Measurements from ENCODE around the gene PLK1.
"Not testable (repeated sequence)": the region's sequence is repeated elsewhere in the genome, so short reads cannot be mapped to it uniquely, and the experiment has no call there.

PLK1 gene

GRCh38 chr16:23712976-23713375 lies 34.3 kb downstream of the PLK1 start, which contains the start of gene ERN2:
ERN2 (minus strand) TSS chr16:23713222; CDS start chr16:23713187, 35 bp downstream.
- no peak for DNase-seq

- no peak for DNase-seq
Observed at GRCh38 chr16:23716484-23716883, 37.8 kb downstream of the PLK1 start.

DNA sequence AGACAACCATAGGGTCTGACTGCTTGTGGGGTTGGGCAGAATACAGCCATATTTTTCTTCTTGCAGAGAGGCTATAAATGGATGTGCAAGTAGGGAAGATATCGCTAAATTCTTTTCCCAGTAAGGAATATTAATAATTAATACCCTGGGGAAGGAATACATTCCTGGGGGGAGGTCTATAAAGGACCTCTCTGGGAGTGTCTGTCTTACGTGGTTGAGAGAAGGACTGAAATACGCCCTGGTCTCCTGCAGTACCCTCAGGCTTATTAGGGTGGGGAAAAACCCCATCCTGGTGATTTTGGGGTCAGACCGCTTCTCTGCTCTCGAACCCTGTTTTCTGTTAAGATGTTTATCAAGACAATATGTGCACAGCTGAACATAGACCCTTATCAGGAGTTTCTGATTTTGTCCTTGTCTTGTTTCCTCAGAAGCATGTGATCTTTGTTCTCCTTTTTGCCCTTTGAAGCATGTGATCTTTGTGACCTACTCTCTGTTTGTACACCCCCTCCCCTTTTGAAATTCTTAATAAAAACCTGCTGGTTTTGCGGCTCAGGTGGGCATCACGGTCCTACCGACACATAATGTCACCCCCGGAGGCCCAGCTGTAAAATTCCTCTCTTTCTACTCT lies 44.0 kb downstream of the PLK1 start:
- not testable (repeated sequence) for DNase-seq

DNA sequence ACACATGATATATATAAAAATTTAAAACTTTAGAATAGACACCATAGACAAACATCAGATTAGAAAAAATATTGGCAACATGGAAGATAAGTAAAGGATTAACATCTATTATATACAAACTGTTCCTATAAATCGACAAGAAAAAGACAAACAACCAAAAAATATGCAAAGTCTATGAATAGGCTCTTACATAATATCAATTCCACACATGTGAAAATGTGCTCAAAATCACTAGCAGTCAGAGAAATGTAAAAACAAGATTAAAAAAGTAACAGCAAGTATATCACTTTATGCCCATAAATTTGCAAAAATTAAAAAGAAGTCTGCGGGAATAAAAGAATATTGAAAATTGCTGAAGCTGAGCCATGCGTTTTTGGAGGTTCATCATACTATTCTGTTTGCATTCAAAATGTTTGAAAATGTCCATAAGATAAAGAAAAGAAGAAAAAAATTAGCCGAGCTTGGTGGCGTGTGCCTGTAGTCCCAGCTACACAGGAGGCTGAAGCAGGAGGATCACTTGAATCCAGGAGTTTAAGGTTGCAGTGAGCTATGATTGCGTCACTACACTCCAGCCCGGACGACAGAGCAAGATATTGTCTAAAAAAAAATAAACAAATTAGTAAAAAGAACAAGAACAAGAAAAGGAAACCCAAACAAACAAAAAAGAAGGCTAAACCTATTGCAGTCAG lies 45.6 kb downstream of the PLK1 start:
- DNase-seq, result no peak

DNA sequence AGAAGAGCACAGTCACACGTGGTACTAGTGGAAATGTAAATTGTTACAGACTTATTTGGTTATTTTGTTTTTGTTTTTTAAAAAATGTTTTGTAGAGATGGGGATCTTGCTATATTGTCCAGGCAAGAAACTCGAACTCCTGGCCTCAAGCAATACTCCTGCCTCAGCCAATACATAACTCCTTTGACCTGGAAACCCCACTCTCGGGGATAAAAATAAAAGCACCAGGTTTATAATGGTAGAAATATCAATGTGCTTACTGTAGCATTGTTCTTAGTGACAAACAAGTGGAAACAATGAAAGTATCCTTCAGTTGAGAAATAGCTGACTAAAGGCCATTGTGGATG lies 46.1 kb downstream of the PLK1 start:
- DNase-seq, result no peak

DNA sequence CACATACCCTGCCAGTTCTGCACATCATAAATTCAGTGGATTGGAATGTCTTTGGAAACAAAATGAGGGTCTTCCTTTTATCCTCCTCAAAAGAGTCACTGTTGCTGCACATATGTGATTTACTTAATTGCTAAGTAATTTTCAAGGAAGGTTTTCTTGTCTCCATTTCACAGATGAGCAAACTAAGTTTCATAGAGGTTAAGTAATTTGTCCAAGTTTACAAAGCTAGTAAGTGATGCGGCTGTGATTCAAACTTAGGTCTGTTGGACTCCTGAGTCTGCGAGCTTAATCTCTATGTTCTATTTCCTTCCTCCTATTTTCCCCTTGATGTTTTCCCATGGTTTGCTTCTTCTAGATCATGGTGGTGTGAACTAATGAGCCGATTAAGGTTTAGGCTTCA lies 48.0 kb downstream of the PLK1 start:
- no peak for DNase-seq

DNA sequence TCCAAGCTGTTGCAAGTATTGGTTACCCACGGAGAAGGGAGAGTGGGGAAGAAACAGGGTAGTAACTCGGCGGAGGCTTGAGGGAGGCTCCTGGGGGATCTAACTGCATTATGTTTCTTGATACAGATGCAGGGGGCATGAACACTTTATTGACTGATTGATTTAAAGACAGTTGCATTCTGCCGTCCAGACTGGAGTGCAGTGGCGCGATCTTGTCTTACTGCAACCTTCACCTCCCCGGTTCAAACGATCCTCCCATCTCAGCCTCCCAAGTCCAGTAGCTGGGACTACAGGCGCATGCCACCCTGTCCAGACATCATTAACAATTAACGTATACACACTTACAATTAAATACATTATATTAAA lies 49.4 kb downstream of the PLK1 start:
- DNase-seq, result no peak

GRCh38 chr16:23729503-23730424 lies 51.1 kb downstream of the PLK1 start:
- no peak for DNase-seq

- no peak for DNase-seq
Observed at GRCh38 chr16:23734176-23734893, 55.6 kb downstream of the PLK1 start.

- not testable (repeated sequence) for DNase-seq
Observed at GRCh38 chr16:23737423-23738028, 58.8 kb downstream of the PLK1 start.

- DNase-seq, result no peak
Observed at GRCh38 chr16:23739516-23739915, 60.8 kb downstream of the PLK1 start.
